Stimulated activated CD4-positive, alpha-beta T cell treated with anti-CD3 and anti-CD28 coated beads, Interleukin-12 subunit alpha, Interleukin-12 subunit beta, amount 100 ng/mL, for 48 hours (primary cell): ENCODE data around the gene FAM237B.

Experiments
- DNase-seq, 3 donors: peaks; one replicate each; pipeline ENCODE4 v3.0.0-alpha.2; 2020; ENCODE audit warnings: low read depth in 2 of 3, low spot score in 1 of 3

Gene FAM237B

GRCh38 chr7:90298145-90299038 lies 22.7 kb downstream of the FAM237B start:
- no peak for DNase-seq

DNA sequence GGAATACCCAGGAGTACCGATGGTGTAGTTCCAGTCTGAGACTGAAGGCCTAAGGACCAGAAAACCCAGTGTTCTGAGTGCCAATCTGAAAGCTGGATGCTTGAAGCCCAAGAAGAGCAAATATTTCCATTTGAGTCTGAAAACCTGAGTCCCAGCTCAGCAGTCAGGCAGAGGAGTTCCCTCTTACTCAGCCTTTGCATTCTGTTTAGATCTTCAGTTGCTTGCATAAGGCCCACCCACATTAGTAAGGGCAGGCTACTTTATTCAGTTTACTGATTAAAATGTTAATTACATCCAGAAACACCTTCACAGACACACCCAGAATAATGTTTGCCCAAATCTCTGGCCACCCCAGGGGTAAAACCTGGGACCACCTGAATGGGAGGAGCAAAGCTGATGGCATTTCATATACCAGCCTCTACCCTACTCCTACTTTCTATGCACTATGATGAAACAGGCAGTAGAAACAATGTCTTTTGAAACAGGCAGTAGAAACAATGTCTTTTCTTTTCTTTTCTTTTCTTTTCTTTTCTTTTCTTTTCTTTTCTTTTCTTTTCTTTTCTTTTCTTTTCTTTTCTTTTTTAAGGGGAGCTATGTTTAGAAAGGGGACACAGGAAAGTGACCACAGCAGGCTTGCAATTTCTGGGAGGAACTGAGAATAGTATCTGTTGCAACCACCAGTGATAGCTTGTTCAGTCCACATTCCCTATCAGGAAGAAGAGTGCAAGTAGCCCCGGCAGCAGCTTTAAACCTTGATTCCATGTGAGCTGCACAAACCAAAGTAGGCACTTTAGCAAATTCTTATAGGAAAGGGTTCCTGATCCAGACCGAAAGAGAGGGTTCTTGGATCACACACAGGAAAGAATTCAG lies 30.6 kb downstream of the FAM237B start:
- no peak for DNase-seq

DNA sequence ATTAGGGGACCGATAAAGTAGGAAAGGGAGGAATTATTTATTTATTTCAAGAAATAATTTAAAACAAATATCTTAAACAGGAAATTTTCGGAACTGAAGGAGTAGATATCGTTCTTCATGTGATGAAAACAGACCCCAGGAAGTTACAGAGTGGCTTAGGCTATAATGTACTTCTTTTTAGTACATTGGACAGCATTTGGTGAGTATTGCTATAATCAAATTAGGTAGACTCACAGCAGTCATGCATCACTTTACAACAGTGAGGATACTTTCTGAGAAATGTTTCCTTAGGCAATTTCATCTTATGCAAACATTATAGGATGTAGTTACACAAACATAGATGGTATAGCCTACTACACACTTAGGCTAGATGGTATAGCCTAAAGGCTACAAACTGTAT lies 33.0 kb downstream of the FAM237B start:
- no peak for DNase-seq

DNA sequence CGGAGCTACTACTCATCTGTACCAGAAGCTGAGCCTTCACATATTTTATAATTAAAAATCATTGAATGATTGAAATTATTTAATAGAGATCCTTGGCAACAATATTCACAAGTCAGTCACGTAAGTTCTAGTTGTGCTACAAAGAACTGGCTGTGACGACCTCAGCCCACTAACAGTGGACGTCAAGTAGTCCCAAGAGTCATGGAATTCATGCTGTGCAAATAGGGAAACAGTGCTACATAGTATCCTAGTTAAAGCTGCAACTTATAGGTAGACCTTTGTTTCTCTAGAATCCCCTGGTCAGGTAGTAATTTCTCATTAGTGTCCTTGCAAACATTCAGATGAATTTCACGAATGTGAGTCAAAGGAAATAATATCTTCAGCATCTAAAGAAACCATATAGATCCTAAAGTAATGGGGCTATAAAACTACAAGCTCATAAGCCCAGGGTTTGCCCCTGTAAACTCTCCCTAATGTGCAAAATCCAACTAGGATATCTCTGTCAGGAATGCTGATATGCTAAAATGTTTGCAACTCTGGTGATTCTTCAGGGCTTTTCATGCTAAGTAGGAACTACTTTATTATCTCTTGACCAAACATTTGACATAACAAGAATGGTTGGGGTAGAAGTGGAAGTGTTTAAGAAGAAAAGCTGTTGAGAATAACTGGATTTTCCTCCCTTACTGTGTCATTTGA lies 44.9 kb downstream of the FAM237B start:
- no peak for DNase-seq

DNA sequence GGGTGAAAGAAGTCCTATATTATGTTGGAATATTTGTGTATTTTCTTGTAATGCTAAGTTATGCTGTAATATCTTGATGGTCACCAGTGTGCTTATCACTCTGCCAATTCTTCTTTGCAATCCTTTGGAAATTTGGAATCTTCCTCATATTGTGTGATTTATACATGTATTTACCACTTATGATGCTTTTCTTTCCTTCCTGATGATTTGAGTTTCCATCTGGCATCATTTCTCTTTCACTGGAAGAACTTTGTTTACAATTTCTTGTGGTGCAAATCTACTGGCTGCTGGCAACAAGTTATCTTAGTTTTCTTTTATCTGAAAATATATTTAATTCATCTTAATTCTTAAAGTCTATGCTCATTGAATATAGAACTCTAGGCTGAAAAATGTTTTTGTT lies 46.9 kb downstream of the FAM237B start:
- no peak for DNase-seq

DNA sequence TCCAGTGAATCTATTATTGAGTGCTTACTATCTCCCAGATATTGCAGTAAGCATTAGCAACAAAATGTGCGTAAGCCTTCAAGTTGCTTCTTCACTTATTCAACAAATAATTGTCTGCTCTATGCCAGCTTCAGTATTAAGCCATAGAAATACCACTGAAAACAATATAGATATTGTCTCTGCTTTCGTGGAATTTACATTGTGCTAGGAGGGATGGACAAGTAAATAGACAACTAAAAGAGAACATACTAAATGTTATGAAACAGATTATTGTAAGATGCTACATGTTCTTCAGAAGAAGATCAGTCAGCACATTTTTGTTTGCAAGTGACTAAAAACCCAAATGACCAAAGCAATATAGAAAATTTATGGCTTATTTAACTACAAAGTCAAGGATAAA lies 48.9 kb downstream of the FAM237B start:
- no peak for DNase-seq

GRCh38 chr7:90271753-90272152 lies 49.4 kb downstream of the FAM237B start:
- DNase-seq = no peak

DNA sequence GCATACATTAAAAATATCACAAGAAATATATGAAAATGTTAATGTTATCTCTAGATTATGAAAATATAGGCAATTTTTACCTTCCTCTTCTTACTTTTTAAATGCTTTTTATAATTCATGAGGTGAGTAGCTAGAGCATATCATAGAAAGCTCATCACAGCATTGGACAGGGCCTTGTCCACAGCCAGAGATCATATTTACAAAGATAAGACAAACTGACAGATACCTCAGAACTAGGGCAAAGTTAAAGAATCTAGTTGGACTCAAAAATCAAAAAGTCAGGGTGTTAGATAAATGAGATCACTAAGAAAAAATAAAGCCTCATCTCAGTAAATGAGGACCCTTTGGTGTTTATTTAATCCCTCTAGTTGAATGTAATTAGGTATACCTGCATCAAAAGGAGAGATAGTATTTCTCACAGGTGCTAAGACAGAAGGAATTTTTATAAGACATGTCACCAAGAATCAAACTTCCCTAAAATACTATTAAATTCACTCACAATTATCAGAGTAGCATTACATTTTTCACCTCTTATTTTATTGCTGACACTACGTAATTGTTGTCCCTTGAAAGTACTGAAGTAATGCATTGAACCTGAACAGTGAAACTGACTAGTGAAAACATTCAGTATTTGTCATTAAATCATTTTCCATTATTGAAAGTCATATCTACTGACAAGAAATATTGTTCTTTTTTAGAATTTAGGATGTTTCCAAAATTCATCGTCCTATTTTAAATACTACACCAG lies 50.5 kb downstream of the FAM237B start:
- DNase-seq = no peak

DNA sequence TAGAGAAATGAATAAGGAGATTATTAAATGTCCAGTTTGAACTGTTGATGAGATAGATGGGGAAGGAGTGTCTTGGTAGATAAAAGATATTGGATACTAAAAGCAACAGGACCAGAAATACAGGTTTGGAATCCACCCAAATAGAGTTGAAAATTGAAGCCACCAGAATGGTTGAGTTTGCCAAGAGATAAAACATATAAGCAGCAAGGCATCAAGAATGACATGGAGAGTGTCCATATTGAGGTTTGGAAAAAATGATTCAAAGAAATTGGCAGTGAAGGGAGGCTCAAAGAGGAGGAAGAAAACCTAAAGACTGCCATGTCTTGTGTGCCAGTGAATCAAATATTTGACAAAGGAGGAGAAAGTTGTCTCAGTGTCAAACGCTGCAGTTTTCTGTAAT lies 51.9 kb downstream of the FAM237B start:
- no peak for DNase-seq

DNA sequence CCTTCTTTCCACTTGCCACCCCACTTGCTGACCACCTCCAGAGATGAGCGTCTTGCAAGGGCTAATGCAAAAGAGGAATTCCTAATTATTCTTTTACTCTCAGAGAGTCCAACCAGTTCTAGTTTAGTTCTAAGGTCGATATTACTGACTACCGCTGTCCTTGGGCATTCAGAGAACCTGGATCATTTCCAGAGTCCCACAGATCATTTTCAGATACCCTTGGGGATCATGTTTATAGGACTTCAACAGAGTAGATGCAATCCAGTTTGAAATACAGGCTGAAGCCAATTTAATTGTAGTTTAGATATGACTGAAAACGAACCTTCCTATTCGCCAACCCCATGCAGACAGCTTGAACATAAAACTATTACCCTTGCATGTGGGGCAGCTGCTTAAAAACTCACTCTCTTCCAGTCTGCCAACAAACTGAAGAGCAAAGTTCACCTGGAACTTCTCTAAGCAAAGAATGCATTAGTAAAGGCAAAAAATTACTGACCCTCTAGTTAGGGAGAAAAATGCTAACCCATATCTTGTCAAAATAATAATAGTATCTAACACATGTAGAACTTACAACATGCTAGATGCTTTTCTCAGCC lies 53.7 kb downstream of the FAM237B start:
- DNase-seq = no peak

- no peak for DNase-seq
Observed at GRCh38 chr7:90266808-90267207, 54.3 kb downstream of the FAM237B start.
